Measurements from ENCODE around the gene BAIAP2.

BAIAP2 gene

DNA sequence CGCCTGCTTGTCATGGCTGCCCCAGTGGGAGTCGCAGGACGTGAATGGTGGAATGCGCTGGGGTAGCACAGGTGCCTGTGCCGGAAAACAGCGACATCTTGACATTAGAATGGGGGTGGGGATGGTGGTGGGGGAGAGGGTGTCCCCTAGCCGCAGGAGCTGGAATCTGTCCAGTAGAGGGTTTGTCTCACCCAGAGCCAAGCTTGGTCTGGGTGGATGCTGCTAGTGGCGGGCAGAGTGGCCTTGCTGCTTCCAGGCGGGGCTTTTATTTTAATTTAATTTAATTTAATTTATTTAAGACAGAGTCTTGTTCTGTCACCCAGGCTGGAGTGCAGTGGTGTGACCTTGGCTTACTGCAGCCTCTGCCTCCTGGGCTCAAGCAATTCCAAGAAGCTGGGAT is 7.7 kb downstream of the BAIAP2 start:
- H3K27ac ChIP-seq (ENCODE audit: low read depth, low read length): no peak overlapping the region
- H3K4me3 ChIP-seq (ENCODE audit: low read depth, low read length): no peak overlapping the region
- no peaks in the 10 kb centered on the region for H3K9me3 ChIP-seq (ENCODE audit: control insufficient read depth, insufficient read depth, low read length)
- no peak overlapping the region for H3K9ac ChIP-seq (ENCODE audit: low read depth, low read length)
- no peaks in the 10 kb centered on the region for H3K27me3 ChIP-seq (ENCODE audit: control insufficient read depth, insufficient read depth, low read length)
- H3K4me1 ChIP-seq (ENCODE audit: control insufficient read depth, insufficient read depth, low read length): peaks cover 4% of the 10 kb centered on the region
- H3K36me3 ChIP-seq (ENCODE audit: control insufficient read depth, insufficient read depth, low read length): no peaks in the 10 kb centered on the region

DNA sequence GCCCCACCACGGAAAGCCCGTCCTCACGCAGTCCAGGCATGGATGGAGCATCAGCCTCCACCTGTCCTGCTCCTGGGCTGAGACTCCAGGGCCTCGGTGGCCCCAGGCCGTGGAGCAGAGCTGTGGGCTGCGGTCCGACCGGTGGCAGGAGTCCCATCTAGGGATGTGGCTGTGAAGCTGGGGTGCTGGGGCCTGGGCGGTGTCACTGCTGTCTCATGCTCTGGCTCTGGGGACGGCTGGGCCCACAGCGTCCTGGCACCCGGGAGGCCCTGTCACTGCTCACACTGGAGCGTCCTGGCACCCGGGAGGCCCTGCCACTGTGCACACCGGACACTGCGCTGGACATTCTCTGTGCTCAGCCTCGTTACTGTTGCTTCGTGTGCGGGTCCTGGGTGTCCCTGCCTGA is 8.4 kb downstream of the BAIAP2 start:
- Histone ChIP-seq H3K36me3 (ENCODE audit: control insufficient read depth, insufficient read depth, low read length) (no peaks in the 10 kb centered on the region), H3K27me3 (ENCODE audit: control insufficient read depth, insufficient read depth, low read length) (no peaks in the 10 kb centered on the region), H3K4me3 (ENCODE audit: low read depth, low read length) (no peak overlapping the region), H3K9me3 (ENCODE audit: control insufficient read depth, insufficient read depth, low read length) (no peaks in the 10 kb centered on the region), H3K9ac (ENCODE audit: low read depth, low read length) (no peak overlapping the region), H3K27ac (ENCODE audit: low read depth, low read length) (no peak overlapping the region), H3K4me1 (ENCODE audit: control insufficient read depth, insufficient read depth, low read length) (peaks cover 4% of the 10 kb centered on the region)

DNA sequence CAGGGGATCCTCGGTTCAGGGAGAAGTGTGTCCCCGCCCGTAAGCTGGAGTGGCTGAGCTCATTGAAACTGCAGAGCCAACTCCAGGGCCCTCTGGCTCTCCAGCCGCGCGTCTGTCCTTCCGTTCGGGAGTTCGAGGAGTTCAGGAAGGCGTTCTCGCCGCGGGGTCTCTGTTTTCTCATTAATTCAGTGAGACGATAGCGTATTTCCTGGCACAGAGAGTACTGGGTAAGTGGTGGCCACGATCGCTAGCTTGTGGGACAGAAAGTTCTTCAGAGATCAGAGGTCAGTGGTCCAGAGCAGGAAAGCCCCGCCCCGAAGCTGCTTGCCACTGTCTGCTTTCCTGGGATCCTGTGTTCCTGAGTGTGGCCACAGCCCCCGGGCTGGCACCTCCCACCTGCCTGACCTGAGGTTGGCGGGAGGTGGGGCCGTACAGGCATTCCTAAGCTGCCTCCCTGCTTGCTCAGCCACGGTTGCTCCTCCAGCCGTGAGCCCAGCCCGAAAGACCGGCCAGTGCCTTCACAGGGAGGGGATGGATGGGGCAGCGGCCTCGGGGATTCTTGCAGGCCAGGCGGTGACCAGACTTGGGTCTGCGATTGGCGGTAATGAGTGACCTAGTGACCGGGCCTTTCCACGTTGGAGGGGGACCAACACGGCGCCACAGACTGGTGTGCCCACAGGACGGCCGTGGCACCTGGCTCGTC is 8.9 kb downstream of the BAIAP2 start:
- no peak overlapping the region for H3K4me3 ChIP-seq (ENCODE audit: low read depth, low read length)
- H3K9me3 ChIP-seq (ENCODE audit: control insufficient read depth, insufficient read depth, low read length): no peaks in the 10 kb centered on the region
- H3K9ac ChIP-seq (ENCODE audit: low read depth, low read length): no peak overlapping the region
- H3K27ac ChIP-seq (ENCODE audit: low read depth, low read length): no peak overlapping the region
- no peaks in the 10 kb centered on the region for H3K36me3 ChIP-seq (ENCODE audit: control insufficient read depth, insufficient read depth, low read length)
- H3K4me1 ChIP-seq (ENCODE audit: control insufficient read depth, insufficient read depth, low read length): peaks cover 4% of the 10 kb centered on the region
- no peaks in the 10 kb centered on the region for H3K27me3 ChIP-seq (ENCODE audit: control insufficient read depth, insufficient read depth, low read length)

DNA sequence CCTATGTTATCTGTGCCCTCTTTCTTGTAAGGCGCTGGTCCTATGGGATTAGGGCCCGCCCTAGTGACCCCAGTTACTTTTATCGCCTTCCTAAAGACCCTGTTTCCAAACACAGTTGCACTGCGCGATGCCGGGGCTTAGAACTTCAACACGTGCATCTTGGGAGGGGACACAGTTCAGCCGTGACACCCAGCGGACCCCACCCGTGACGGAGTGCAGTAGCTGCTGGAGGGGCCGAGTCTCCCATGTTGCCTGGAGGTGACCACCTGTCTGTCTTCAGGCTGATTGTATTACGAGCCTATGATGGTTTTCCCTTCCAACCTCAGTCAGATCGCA is 9.4 kb downstream of the BAIAP2 start:
- Histone ChIP-seq H3K27me3 (ENCODE audit: control insufficient read depth, insufficient read depth, low read length) (no peaks in the 10 kb centered on the region), H3K27ac (ENCODE audit: low read depth, low read length) (no peak overlapping the region), H3K9ac (ENCODE audit: low read depth, low read length) (no peak overlapping the region), H3K4me1 (ENCODE audit: control insufficient read depth, insufficient read depth, low read length) (peaks cover 4% of the 10 kb centered on the region), H3K4me3 (ENCODE audit: low read depth, low read length) (no peak overlapping the region), H3K9me3 (ENCODE audit: control insufficient read depth, insufficient read depth, low read length) (no peaks in the 10 kb centered on the region), H3K36me3 (ENCODE audit: control insufficient read depth, insufficient read depth, low read length) (no peaks in the 10 kb centered on the region)

DNA sequence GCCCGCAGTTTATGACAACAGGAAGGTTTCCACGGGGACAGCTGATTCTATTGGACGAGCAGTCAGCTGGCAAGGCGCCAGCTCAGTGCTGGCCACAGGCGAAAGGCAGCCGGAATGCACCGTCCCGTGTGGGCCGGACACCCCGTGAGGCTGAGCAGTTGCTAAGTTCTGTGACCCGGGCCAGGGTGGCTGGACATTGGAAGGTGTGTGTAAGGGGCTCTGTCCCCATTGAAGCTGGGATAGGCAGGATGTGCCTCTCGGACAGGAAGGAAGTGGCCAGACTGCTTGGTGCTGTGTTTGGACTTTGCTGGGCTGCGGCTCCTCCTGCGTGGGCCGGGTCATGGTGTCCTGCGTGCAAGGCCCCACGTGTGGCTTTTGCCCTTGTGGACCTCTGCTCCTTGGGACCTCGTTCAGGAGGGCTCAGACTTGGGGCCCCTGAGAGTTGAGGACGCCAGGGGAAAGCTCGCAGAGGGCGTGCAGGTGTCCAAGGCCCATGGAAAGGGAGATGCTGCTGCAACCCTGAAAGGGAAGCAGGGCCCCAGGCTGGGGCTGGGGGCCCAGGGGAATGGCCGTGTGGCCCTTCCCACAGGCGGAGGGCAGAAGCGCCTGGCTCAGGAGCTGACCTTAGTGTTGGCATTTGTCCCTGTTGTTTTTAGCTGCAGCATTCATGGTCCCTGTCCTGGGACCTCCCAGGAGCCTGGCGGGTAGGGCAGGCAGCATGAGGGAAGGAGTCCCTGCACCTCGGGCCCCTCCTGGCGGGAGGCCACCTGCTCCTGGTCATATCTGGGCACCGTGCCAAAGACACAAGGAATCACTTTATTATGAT is 10.0 kb downstream of the BAIAP2 start:
- H3K36me3 ChIP-seq (ENCODE audit: control insufficient read depth, insufficient read depth, low read length): no peaks in the 10 kb centered on the region
- H3K4me1 ChIP-seq (ENCODE audit: control insufficient read depth, insufficient read depth, low read length): peaks cover 4% of the 10 kb centered on the region
- H3K27me3 ChIP-seq (ENCODE audit: control insufficient read depth, insufficient read depth, low read length): no peaks in the 10 kb centered on the region
- no peak overlapping the region for H3K4me3 ChIP-seq (ENCODE audit: low read depth, low read length)
- H3K9me3 ChIP-seq (ENCODE audit: control insufficient read depth, insufficient read depth, low read length): no peaks in the 10 kb centered on the region
- no peak overlapping the region for H3K27ac ChIP-seq (ENCODE audit: low read depth, low read length)
- no peak overlapping the region for H3K9ac ChIP-seq (ENCODE audit: low read depth, low read length)

DNA sequence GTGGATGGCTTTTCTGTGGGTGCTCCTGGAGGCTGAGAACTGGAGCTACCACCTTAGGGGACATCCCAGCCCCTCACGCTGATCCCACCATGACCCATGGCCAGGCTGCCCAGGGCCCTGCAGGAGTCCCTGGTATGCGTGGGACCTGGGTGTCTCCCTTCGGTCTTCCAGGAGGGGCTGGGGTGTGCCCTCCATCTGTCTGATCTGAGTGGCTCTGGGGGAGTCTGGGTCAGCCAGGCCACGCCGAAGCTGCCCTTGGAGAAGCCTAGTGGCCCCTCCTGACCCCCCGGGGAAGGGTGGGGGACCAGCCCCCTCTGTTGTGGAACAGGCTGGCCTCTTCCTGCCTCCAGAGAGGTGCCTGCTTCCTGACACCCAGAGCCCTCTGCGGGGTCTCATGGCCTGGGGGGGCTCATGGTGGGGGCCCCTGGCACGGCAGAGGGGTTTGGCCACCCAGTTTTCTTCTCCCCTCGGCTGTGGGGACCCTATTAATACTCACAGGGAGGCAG is 10.7 kb downstream of the BAIAP2 start:
- Histone ChIP-seq H3K9ac (ENCODE audit: low read depth, low read length) (no peak overlapping the region), H3K4me3 (ENCODE audit: low read depth, low read length) (no peak overlapping the region), H3K4me1 (ENCODE audit: control insufficient read depth, insufficient read depth, low read length) (peaks cover 4% of the 10 kb centered on the region; the same call in 1 of the 2 replicates), H3K27me3 (ENCODE audit: control insufficient read depth, insufficient read depth, low read length) (no peaks in the 10 kb centered on the region), H3K9me3 (ENCODE audit: control insufficient read depth, insufficient read depth, low read length) (no peaks in the 10 kb centered on the region), H3K27ac (ENCODE audit: low read depth, low read length) (no peak overlapping the region), H3K36me3 (ENCODE audit: control insufficient read depth, insufficient read depth, low read length) (no peaks in the 10 kb centered on the region)

DNA sequence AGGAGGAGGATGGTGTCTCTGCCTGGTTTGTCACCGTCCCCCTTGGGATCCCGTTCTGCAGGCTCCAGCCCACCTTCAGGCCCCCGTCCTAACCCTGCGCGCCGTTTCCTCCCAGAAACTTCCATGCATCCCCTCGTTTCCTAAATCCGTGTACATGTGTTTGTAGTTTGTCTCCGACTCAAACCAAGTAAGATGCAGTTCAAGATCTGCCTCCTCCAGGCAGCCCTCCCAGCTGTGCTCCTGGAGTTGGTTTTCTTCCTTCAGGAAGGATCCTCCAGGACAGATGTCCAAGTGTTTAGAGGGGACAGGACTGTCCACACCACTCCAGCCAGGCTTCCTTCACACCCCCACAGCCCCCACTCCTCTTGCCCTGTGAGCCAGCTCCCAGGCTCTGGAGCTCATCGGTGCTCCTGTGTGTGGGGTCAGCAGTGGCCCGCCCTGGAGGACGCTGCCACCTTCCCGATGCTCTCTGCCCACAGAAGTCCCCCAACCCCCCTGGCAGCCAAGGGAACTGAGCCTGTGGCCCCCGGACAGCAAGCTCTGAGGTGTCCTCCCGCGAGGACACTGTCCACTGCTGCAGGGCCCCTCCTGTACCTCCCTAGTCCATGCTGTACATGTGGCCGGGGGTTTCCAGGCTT is 11.3 kb downstream of the BAIAP2 start:
- Histone ChIP-seq H3K27me3 (ENCODE audit: control insufficient read depth, insufficient read depth, low read length) (no peaks in the 10 kb centered on the region), H3K4me1 (ENCODE audit: control insufficient read depth, insufficient read depth, low read length) (peaks cover 4% of the 10 kb centered on the region; the same call in 1 of the 2 replicates), H3K36me3 (ENCODE audit: control insufficient read depth, insufficient read depth, low read length) (no peaks in the 10 kb centered on the region), H3K4me3 (ENCODE audit: low read depth, low read length) (no peak overlapping the region), H3K9ac (ENCODE audit: low read depth, low read length) (no peak overlapping the region), H3K27ac (ENCODE audit: low read depth, low read length) (no peak overlapping the region), H3K9me3 (ENCODE audit: control insufficient read depth, insufficient read depth, low read length) (no peaks in the 10 kb centered on the region)

DNA sequence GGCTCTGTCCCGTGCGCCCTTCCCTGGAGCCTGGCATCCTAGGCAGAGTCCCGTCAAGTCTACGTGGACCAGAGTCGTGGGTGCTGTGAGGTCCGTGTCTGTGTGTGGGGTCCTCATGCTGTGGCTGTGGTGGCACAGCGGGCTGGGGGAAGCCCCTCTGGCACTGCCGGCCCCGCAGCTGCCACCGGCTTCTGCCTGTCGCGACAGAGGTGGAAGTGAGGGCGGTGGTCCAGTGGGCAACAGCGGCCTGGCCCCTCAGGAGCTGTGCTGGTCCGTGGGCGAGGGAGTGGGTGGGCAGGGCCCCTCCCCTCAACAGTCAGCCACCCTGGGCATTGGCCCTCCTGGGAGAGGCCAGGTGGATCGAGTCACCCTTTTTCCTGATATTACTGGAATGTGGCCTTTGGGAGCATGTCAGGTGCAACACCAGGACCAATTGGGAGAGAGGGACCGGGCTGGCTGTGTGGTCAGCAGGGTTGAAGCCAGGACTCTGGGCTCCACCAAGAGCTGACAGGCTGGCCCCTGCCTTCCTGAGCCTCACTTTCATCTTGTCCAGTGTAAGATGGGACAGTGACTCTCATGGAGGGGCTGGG is 11.9 kb downstream of the BAIAP2 start:
- Histone ChIP-seq H3K27ac (ENCODE audit: low read depth, low read length) (no peak overlapping the region), H3K9ac (ENCODE audit: low read depth, low read length) (no peak overlapping the region), H3K36me3 (ENCODE audit: control insufficient read depth, insufficient read depth, low read length) (no peaks in the 10 kb centered on the region), H3K4me1 (ENCODE audit: control insufficient read depth, insufficient read depth, low read length) (peaks cover 4% of the 10 kb centered on the region; the same call in 1 of the 2 replicates), H3K9me3 (ENCODE audit: control insufficient read depth, insufficient read depth, low read length) (no peaks in the 10 kb centered on the region), H3K27me3 (ENCODE audit: control insufficient read depth, insufficient read depth, low read length) (no peaks in the 10 kb centered on the region), H3K4me3 (ENCODE audit: low read depth, low read length) (no peak overlapping the region)

DNA sequence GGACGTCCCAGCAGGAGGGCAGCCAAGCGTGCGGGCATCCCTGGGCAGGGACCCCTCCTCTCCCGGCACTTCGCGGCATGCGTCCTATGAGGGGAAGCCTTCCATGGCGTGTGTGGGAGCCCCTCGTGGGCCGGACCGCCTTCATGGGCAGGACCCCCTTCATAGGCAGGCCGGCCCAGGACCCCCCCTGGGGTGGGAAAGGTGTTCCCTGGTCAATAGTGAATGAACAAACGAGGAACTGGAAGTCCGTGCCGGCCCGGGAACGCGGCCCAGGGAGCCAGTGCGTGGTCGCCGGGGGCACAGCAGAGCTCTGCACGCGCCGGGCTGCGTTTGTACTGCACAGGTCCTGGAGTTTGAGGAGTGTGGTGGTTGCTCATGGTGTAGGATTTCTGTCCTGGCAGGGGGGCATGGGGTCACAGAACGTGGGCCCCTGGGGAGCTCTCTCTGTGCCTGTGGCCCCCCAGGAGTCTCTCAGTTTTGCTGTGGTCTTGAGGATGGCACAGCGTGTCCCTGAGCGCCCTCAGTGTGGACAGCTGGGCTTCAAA is 13.9 kb downstream of the BAIAP2 start:
- peaks cover 8% of the 10 kb centered on the region; the same call in 1 of the 2 replicates for H3K4me1 ChIP-seq (ENCODE audit: control insufficient read depth, insufficient read depth, low read length)
- H3K27ac ChIP-seq (ENCODE audit: low read depth, low read length): no peak overlapping the region
- no peak overlapping the region for H3K9ac ChIP-seq (ENCODE audit: low read depth, low read length)
- H3K4me3 ChIP-seq (ENCODE audit: low read depth, low read length): no peak overlapping the region
- no peaks in the 10 kb centered on the region for H3K9me3 ChIP-seq (ENCODE audit: control insufficient read depth, insufficient read depth, low read length)
- no peaks in the 10 kb centered on the region for H3K27me3 ChIP-seq (ENCODE audit: control insufficient read depth, insufficient read depth, low read length)
- no peaks in the 10 kb centered on the region for H3K36me3 ChIP-seq (ENCODE audit: control insufficient read depth, insufficient read depth, low read length)

DNA sequence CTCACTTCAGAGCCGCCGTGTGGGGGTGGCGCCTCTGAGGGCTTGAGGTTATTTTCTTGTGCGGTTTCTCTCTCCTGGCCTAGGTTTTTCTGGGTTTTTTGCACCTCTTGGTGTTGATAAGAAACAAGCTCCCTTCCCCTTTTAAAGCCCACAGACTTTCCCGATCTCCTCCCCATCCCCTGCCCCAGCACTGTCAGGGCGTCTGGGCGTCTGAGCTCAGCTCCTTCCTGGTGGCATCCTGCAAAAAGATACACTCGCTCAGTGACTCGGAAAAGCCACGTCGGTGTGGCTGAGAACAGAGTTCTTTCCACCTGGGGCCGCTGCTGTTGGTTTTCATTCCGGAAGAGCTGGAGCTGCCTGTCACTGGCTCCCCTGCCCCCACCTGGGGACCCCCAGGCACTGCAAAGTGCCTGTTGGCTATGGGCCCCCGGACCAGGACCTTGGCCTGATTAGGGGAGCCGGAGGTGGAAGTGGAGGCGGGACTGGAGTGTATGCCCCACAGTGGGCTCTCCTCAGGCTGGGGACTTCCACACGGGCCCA is 14.5 kb downstream of the BAIAP2 start:
- Histone ChIP-seq H3K4me1 (ENCODE audit: control insufficient read depth, insufficient read depth, low read length) (0 out of 2 replicates have a peak, but pooled peaks cover 4% of the 10 kb centered on the region), H3K27ac (ENCODE audit: low read depth, low read length) (no peak overlapping the region), H3K9ac (ENCODE audit: low read depth, low read length) (no peak overlapping the region), H3K4me3 (ENCODE audit: low read depth, low read length) (no peak overlapping the region), H3K27me3 (ENCODE audit: control insufficient read depth, insufficient read depth, low read length) (no peaks in the 10 kb centered on the region), H3K9me3 (ENCODE audit: control insufficient read depth, insufficient read depth, low read length) (no peaks in the 10 kb centered on the region), H3K36me3 (ENCODE audit: control insufficient read depth, insufficient read depth, low read length) (no peaks in the 10 kb centered on the region)

Measured in HUES48 (cell line).